ENCODE measurements around the gene PES1. TPM values are rescaled to one million over a fixed set of nuclear protein-coding genes. Genes with fewer than 3 reads are reported as not detected.

PES1 gene
- total RNA-seq, 1 donor from 2014 or later: 46.5 TPM

DNA sequence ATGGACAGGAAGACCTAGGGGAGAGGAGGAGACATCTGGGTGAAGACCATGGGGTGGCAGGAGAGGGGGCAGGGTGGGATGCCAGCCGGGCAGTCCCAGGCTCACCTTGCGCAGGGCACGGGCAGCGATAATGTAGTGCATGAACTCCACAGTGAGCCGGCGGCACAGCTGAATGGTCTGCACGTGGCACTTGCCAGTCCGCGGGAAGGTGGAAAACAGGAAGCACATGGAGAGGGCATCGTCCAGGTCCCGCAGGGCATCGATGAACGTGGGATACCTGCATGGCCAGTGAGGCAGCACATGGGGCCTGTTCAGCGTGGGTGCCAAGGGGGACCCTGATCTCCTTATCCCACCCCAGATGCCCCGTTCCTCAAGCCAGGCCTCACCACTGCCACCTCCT lies 7.3 kb downstream of the PES1 start:
- DNase-seq (no peak), ATAC-seq (no peak)
- Histone ChIP-seq H3K4me1 (no peaks in the 10 kb centered on the region), H3K27ac (no peak overlapping the region), H3K27me3 (no peaks in the 10 kb centered on the region), H3K36me3 (peaks cover 100% of the 10 kb centered on the region), H3K9me3 (no peaks in the 10 kb centered on the region), H3K4me3 (no peak overlapping the region)
- intact Hi-C loops (cut with DNase I): no loop called here
- TF ChIP-seq, protein P1, sequence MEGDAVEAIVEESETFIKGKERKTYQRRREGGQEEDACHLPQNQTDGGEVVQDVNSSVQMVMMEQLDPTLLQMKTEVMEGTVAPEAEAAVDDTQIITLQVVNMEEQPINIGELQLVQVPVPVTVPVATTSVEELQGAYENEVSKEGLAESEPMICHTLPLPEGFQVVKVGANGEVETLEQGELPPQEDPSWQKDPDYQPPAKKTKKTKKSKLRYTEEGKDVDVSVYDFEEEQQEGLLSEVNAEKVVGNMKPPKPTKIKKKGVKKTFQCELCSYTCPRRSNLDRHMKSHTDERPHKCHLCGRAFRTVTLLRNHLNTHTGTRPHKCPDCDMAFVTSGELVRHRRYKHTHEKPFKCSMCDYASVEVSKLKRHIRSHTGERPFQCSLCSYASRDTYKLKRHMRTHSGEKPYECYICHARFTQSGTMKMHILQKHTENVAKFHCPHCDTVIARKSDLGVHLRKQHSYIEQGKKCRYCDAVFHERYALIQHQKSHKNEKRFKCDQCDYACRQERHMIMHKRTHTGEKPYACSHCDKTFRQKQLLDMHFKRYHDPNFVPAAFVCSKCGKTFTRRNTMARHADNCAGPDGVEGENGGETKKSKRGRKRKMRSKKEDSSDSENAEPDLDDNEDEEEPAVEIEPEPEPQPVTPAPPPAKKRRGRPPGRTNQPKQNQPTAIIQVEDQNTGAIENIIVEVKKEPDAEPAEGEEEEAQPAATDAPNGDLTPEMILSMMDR (IDR thresholded peaks at IDR 0.05): no peak

DNA sequence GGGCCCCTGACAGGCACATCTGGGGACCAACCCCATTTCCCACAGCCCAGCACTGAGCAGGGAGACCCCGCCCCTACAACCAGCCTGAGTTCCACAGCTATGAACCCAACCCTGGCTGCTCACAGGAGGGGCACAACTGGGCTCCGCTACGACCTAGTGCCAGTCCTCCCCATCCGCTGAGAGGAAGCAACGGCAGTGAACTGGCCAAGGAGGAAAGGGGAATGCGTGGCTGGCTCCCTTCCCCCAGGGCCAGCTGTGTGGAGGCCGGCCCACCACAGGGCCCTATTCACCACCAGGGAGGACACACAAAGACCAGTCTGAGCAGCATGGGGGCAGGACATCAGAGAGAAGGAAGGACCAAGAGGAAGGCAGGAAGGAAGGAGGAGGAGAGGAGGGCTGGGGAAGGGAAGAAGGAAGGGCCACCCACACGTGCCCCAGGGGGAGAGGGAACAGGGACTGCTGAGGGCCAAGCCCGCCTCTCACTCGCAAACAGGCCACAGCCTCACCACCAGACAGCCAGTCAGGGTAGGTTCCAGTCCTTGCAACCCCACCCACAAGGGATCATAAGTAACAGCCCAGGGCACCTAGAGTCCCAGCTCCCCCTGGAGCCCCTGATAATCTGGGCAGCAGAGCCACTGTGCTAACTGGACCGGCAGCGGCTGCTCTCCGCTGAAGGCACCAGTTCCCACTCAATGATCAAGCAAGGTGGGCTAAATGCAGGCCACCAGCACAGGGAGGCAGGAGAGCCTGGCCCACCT lies 8.7 kb downstream of the PES1 start:
- Histone ChIP-seq H3K9me3 (no peaks in the 10 kb centered on the region), H3K4me1 (no peaks in the 10 kb centered on the region), H3K36me3 (peaks cover 100% of the 10 kb centered on the region), H3K27me3 (no peaks in the 10 kb centered on the region), H3K27ac (no peak overlapping the region), H3K4me3 (no peak overlapping the region)
- ATAC-seq (no peak), DNase-seq (no peak)
- intact Hi-C loops (cut with DNase I): no loop called here
- TF ChIP-seq, protein P1 (IDR thresholded peaks at IDR 0.05): no peak

GRCh38 chr22:30582051-30582450 lies 9.7 kb downstream of the PES1 start:
- peaks cover 100% of the 10 kb centered on the region for H3K36me3 ChIP-seq
- no peak for ATAC-seq

GRCh38 chr22:30580896-30581295 lies 10.8 kb downstream of the PES1 start:
- no peaks in the 10 kb centered on the region for H3K27me3 ChIP-seq
- H3K4me1 ChIP-seq: peaks cover under 1% of the 10 kb centered on the region
- ATAC-seq (no peak), DNase-seq (no peak)
- TF ChIP-seq, protein P1 (IDR thresholded peaks at IDR 0.05): no peak
- intact Hi-C loops (cut with DNase I): no loop called here
- peaks cover 100% of the 10 kb centered on the region for H3K36me3 ChIP-seq
- H3K9me3 ChIP-seq: no peaks in the 10 kb centered on the region
- H3K4me3 ChIP-seq: no peak overlapping the region
- no peak overlapping the region for H3K27ac ChIP-seq

More at GRCh38 chr22:30582051-30582450, 9.7 kb downstream of the PES1 start:
- Histone ChIP-seq H3K27ac (no peak overlapping the region), H3K4me1 (no peaks in the 10 kb centered on the region), H3K9me3 (no peaks in the 10 kb centered on the region), H3K27me3 (no peaks in the 10 kb centered on the region), H3K4me3 (no peak overlapping the region)
- TF ChIP-seq, protein P1 (IDR thresholded peaks at IDR 0.05): no peak
- intact Hi-C loops (cut with DNase I): no loop called here
- DNase-seq: no peak

- H3K9me3 ChIP-seq: no peaks in the 10 kb centered on the region
- DNase-seq: no peak
- TF ChIP-seq, protein P1 (IDR thresholded peaks at IDR 0.05): no peak
- intact Hi-C loops (cut with DNase I): no loop called here
- peaks cover 15% of the 10 kb centered on the region for H3K4me1 ChIP-seq
- ATAC-seq: no peak
- H3K27me3 ChIP-seq: no peaks in the 10 kb centered on the region
- peaks cover 83% of the 10 kb centered on the region for H3K36me3 ChIP-seq
- H3K4me3 ChIP-seq: no peak overlapping the region
- H3K27ac ChIP-seq: no peak overlapping the region
Observed at GRCh38 chr22:30578481-30578880, 13.2 kb downstream of the PES1 start.
